ENCODE measurements around the gene CADM1.

The CADM1 gene

DNA sequence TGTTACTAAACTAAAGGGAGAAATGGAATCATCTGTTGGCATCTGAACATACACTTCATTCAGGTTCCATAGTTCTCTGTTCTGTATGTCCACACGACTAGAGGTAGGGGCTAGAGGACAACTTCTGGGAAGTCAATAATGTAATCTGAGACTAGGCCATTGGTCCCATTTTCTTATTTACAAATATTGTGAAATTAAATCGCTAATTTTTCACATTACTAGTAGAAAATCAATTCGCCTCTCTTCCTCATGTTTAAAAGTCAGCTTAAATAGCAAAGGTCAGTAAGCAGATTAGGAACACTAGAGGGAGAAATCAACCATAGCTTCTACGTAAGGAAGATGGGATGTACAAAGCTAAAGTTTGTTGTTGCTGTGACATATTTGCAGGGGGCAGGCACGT is 59.7 kb downstream of the CADM1 start:
- DNase-seq (ENCODE audit: low spot score): no peak
- Histone ChIP-seq H3K9me3 (ENCODE audit: severe bottlenecking) (peaks cover 5% of the 10 kb centered on the region), H3K4me1 (ENCODE audit: insufficient read depth, poor library complexity, severe bottlenecking) (no peaks in the 10 kb centered on the region), H3K4me3 (ENCODE audit: severe bottlenecking) (no peak overlapping the region), H3K36me3 (ENCODE audit: low read depth) (no peaks in the 10 kb centered on the region), H3K27me3 (ENCODE audit: insufficient read depth, poor library complexity, severe bottlenecking) (no peaks in the 10 kb centered on the region), H3K27ac (ENCODE audit: poor library complexity, severe bottlenecking) (no peak overlapping the region)
- no peak for ATAC-seq (ENCODE audit: low read depth)
- no peak for TF ChIP-seq CTCF (IDR thresholded peaks at IDR 0.05; ENCODE audit: poor library complexity, severe bottlenecking)

DNA sequence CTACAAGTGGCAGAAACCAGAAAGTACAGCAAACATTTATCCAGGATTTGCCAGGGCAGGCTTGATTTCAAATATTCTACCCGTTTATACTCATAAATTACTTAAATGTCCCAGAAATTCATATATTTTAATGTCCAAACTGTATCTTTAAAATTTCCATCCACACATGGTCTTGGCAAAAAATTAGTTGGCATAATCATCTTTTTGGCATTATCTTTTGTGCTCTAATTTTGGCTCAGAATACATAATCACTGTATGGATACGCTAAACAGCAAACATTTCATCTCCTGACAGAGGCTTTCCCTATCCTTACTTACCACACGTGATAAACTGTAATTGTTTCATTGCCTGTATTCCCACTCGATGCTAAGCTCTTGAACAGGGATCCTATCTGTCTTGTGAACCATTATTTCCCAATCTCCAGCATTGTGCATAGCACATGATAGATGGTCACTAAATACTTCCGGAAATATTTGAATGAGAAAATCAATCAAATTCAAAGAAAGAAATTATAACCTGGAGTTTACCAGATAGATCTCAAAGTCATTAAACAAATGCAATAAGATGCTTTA is 64.2 kb downstream of the CADM1 start:
- H3K9me3 ChIP-seq (ENCODE audit: severe bottlenecking): no peaks in the 10 kb centered on the region
- ATAC-seq (ENCODE audit: low read depth) (no peak), DNase-seq (ENCODE audit: low spot score) (no peak)
- H3K4me3 ChIP-seq (ENCODE audit: severe bottlenecking): no peak overlapping the region
- H3K36me3 ChIP-seq (ENCODE audit: low read depth): no peaks in the 10 kb centered on the region
- H3K27ac ChIP-seq (ENCODE audit: poor library complexity, severe bottlenecking): no peak overlapping the region
- H3K27me3 ChIP-seq (ENCODE audit: insufficient read depth, poor library complexity, severe bottlenecking): no peaks in the 10 kb centered on the region
- no peak for TF ChIP-seq CTCF (IDR thresholded peaks at IDR 0.05; ENCODE audit: poor library complexity, severe bottlenecking)
- H3K4me1 ChIP-seq (ENCODE audit: insufficient read depth, poor library complexity, severe bottlenecking): no peaks in the 10 kb centered on the region

DNA sequence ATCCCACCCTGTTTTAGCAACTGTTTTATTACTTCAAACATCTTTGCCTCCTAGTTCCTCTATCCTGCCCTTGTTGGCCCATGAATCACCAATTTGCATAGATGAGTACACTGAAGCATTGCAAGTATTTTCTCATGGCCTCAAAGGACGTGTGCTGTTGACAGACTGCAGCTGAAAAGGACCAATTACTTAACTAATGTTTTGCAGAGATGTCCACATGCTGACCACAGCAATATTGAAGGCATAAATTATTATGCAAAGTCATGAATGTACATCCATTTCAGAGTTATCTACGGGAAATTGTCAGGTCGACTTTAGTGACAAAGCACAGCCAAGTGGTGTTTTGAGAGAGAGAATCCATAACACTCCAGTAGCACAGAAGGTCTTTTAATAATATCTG is 64.8 kb downstream of the CADM1 start:
- no peaks in the 10 kb centered on the region for H3K4me1 ChIP-seq (ENCODE audit: insufficient read depth, poor library complexity, severe bottlenecking)
- no peak overlapping the region for H3K27ac ChIP-seq (ENCODE audit: poor library complexity, severe bottlenecking)
- DNase-seq (ENCODE audit: low spot score): no peak
- H3K36me3 ChIP-seq (ENCODE audit: low read depth): no peaks in the 10 kb centered on the region
- no peak overlapping the region for H3K4me3 ChIP-seq (ENCODE audit: severe bottlenecking)
- no peaks in the 10 kb centered on the region for H3K9me3 ChIP-seq (ENCODE audit: severe bottlenecking)
- no peak for TF ChIP-seq CTCF (IDR thresholded peaks at IDR 0.05; ENCODE audit: poor library complexity, severe bottlenecking)
- ATAC-seq (ENCODE audit: low read depth): no peak
- no peaks in the 10 kb centered on the region for H3K27me3 ChIP-seq (ENCODE audit: insufficient read depth, poor library complexity, severe bottlenecking)

DNA sequence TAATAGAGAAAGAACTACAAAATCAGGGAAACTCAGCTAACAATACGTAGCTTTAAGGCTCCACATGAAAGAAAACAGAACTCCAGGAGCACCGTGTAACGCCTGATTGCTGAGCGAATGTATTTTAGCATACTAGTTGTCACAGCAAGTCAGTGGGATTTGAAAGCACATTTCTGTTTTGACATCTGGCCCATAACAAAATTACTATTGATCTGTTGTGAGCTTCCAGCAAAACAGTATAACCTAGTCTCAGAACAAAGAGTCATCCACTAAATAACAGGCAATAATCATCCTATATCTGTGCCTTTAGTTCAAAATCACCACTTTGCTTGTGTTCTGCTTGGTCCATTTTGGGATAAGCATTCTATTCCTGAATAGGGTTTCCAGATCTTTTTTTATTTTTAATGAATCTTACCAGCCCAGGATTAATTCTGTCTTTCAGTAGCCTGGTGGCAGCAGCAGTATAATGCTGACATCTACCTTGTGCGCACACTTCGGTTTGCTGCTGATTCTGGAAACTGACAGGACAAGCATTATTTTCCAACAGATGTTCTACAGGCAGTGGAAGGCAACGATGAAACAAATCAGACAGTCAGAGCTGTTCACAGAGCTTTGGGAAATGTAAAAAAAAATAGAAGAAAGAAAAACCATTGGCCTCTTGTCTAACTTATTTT is 66.2 kb downstream of the CADM1 start:
- DNase-seq (ENCODE audit: low spot score) (no peak), ATAC-seq (ENCODE audit: low read depth) (no peak)
- Histone ChIP-seq H3K9me3 (ENCODE audit: severe bottlenecking) (no peaks in the 10 kb centered on the region), H3K27ac (ENCODE audit: poor library complexity, severe bottlenecking) (no peak overlapping the region), H3K27me3 (ENCODE audit: insufficient read depth, poor library complexity, severe bottlenecking) (no peaks in the 10 kb centered on the region), H3K4me1 (ENCODE audit: insufficient read depth, poor library complexity, severe bottlenecking) (no peaks in the 10 kb centered on the region), H3K36me3 (ENCODE audit: low read depth) (no peaks in the 10 kb centered on the region), H3K4me3 (ENCODE audit: severe bottlenecking) (no peak overlapping the region)
- no peak for TF ChIP-seq CTCF (IDR thresholded peaks at IDR 0.05; ENCODE audit: poor library complexity, severe bottlenecking)

- Histone ChIP-seq H3K27me3 (ENCODE audit: insufficient read depth, poor library complexity, severe bottlenecking) (no peaks in the 10 kb centered on the region), H3K4me1 (ENCODE audit: insufficient read depth, poor library complexity, severe bottlenecking) (no peaks in the 10 kb centered on the region), H3K36me3 (ENCODE audit: low read depth) (no peaks in the 10 kb centered on the region), H3K9me3 (ENCODE audit: severe bottlenecking) (no peaks in the 10 kb centered on the region), H3K4me3 (ENCODE audit: severe bottlenecking) (no peak overlapping the region), H3K27ac (ENCODE audit: poor library complexity, severe bottlenecking) (no peak overlapping the region)
- no peak for TF ChIP-seq CTCF (IDR thresholded peaks at IDR 0.05; ENCODE audit: poor library complexity, severe bottlenecking)
- DNase-seq (ENCODE audit: low spot score) (no peak), ATAC-seq (ENCODE audit: low read depth) (no peak)
Measured at GRCh38 chr11:115430345-115430744, 73.9 kb downstream of the CADM1 start.

All from RWPE2 (cell line).